Smooth muscle cell (in vitro differentiated cells): ENCODE measurements around the gene SH3RF3. TPM values are rescaled to one million over a fixed set of nuclear protein-coding genes. Genes with fewer than 3 reads are reported as not detected.
A peak's percentile ranks its signal among the peaks of the same experiment; 100 is the strongest.

Experiments
- DNase-seq: peaks from one replicate; lab custom pipeline; 2025; ENCODE audit not compliant: unreplicated experiment; lab: John Stamatoyannopoulos, UW
- H2AFZ ChIP-seq: fragments of 200-600 bp; sonication (generic); 2 replicates; pipeline ENCODE4 v1.6.0; 2016; ENCODE audit warnings: antibody characterized with exemption, low read depth, mild to moderate bottlenecking
- H3F3A ChIP-seq: fragments of 200-600 bp; sonication (generic); 2 replicates; pipeline ENCODE4 v1.6.0; 2017; ENCODE audit warnings: antibody characterized with exemption, low read depth
- H3K27ac ChIP-seq: fragments of 200-600 bp; sonication (generic); 2 replicates; pipeline ENCODE4 v1.5.1; 2016; ENCODE audit warnings: low read depth, mild to moderate bottlenecking
- H3K27me3 ChIP-seq: fragments of 200-600 bp; sonication (generic); 2 replicates; pipeline ENCODE4 v1.6.1; 2016; ENCODE audit warnings: low read depth, mild to moderate bottlenecking
- H3K36me3 ChIP-seq: fragments of 200-600 bp; sonication (generic); 2 replicates; pipeline ENCODE4 v1.5.1; 2016; ENCODE audit warnings: low read depth
- H3K4me1 ChIP-seq: fragments of 200-600 bp; sonication (generic); 2 replicates; pipeline ENCODE4 v1.5.1; 2016; ENCODE audit warnings: low read depth
- H3K4me2 ChIP-seq: fragments of 200-600 bp; sonication (generic); 2 replicates; pipeline ENCODE4 v1.6.0; 2016; ENCODE audit warnings: mild to moderate bottlenecking
- H3K4me3 ChIP-seq: fragments of 200-600 bp; sonication (generic); 2 replicates; pipeline ENCODE4 v1.5.1; 2016; ENCODE audit warnings: mild to moderate bottlenecking
- H3K79me2 ChIP-seq: fragments of 200-600 bp; sonication (generic); 2 replicates; pipeline ENCODE4 v1.6.0; 2016; ENCODE audit warnings: low read depth, mild to moderate bottlenecking
- H3K9ac ChIP-seq: fragments of 200-600 bp; sonication (generic); 2 replicates; pipeline ENCODE4 v1.6.0; 2016; ENCODE audit warnings: low read depth
- H3K9me3 ChIP-seq: fragments of 200-600 bp; sonication (generic); replicated peaks from 2 replicates; pipeline ENCODE4 v1.5.1; 2016; ENCODE audit warnings: low read depth
- H4K20me1 ChIP-seq: fragments of 200-600 bp; sonication (generic); 2 replicates; pipeline ENCODE4 v1.6.0; 2016; ENCODE audit warnings: low read depth
- CTCF ChIP-seq: fragments of 200-600 bp; sonication (generic); IDR thresholded peaks from 2 replicates; pipeline ENCODE4 v1.5.1; 2017; ENCODE audit warnings: borderline replicate concordance, mild to moderate bottlenecking, antibody characterized with exemption; ENCODE audit not compliant: insufficient read depth, poor library complexity, severe bottlenecking
- WGBS: methylation state at CpG from one replicate; pipeline ENCODE4 v1.1.7; 2016; ENCODE audit warnings: low lambda C conversion rate; 5-methylcytosine and 5-hydroxymethylcytosine counted together
- polyA plus RNA-seq: library from polyadenylated mRNA; unstranded; fragments of >200 nt; fragmentation: Nextera tagmentation; extraction: Ambion mirVana; gene quantifications from 2 replicates; pipeline ENCODE4 v1.2.1, GENCODE V29; 2016
- total RNA-seq: library from RNA; depleted of rRNA; stranded (reverse); fragments of >200 nt; gene quantifications from 2 replicates; pipeline ENCODE4 v1.2.3, GENCODE V29; 2014

Gene SH3RF3
- total and polyA plus RNA-seq, 2 experiments from 2014 or later: 6.6 to 11.8 TPM

- H2AFZ ChIP-seq: no peak overlapping the region
- peak overlapping the region; percentile 76 for H3K27ac ChIP-seq
- H3K27me3 ChIP-seq: no peaks in the 10 kb centered on the region
- DNase-seq: no peak
- 86% methylated on average over 10 of the region's 10 CpGs for WGBS
- H3F3A ChIP-seq: no peaks in the 10 kb centered on the region
- no peak overlapping the region for H3K4me3 ChIP-seq
- peak overlapping the region; percentile 61 for H3K4me2 ChIP-seq
- no peak overlapping the region for H3K9ac ChIP-seq
- H3K79me2 ChIP-seq: peaks cover 29% of the 10 kb centered on the region
- no peak for TF ChIP-seq CTCF
- no peaks in the 10 kb centered on the region for H3K9me3 ChIP-seq
- peaks cover 36% of the 10 kb centered on the region for H4K20me1 ChIP-seq
- H3K36me3 ChIP-seq: no peaks in the 10 kb centered on the region
- no peaks in the 10 kb centered on the region for H3K4me1 ChIP-seq
Measured at GRCh38 chr2:109243526-109244303, 114.7 kb downstream of the SH3RF3 start.

DNA sequence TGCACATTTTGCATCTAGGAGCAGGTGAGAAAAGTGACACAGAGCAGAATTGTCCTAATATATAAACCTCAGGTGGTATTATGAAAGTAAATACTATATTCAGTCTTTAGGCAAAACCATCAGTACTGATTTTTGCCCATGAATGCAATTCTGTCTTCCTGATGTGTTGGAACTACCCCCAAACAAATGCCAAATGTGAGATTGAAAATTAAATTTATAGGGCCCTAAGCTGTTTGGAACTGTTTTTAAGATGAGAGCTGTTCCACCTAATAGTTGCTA lies 115.2 kb downstream of the SH3RF3 start:
- no peak for DNase-seq
- Histone ChIP-seq H3K79me2 (peaks cover 29% of the 10 kb centered on the region), H3K9ac (no peak overlapping the region), H3K4me2 (no peak overlapping the region), H3K4me1 (no peaks in the 10 kb centered on the region), H3K4me3 (no peak overlapping the region), H2AFZ (no peak overlapping the region), H3K27me3 (no peaks in the 10 kb centered on the region), H3F3A (no peaks in the 10 kb centered on the region), H3K36me3 (no peaks in the 10 kb centered on the region), H4K20me1 (peaks cover 36% of the 10 kb centered on the region), H3K27ac (no peak overlapping the region), H3K9me3 (no peaks in the 10 kb centered on the region)
- no peak for TF ChIP-seq CTCF

- no peak overlapping the region for H2AFZ ChIP-seq
- H3K4me1 ChIP-seq: no peaks in the 10 kb centered on the region
- no peak overlapping the region for H3K9ac ChIP-seq
- no peak for TF ChIP-seq CTCF
- H4K20me1 ChIP-seq: peaks cover 30% of the 10 kb centered on the region
- H3K36me3 ChIP-seq: no peaks in the 10 kb centered on the region
- no peak for DNase-seq
- H3K9me3 ChIP-seq: no peaks in the 10 kb centered on the region
- peaks cover 29% of the 10 kb centered on the region for H3K79me2 ChIP-seq
- H3K27ac ChIP-seq: no peak overlapping the region
- H3F3A ChIP-seq: no peaks in the 10 kb centered on the region
- 91% methylated on average over 4 of the region's 4 CpGs for WGBS
- H3K27me3 ChIP-seq: no peaks in the 10 kb centered on the region
- H3K4me2 ChIP-seq: no peak overlapping the region
- H3K4me3 ChIP-seq: no peak overlapping the region
Measured at GRCh38 chr2:109244750-109245382, 115.9 kb downstream of the SH3RF3 start.

- no peak for TF ChIP-seq CTCF
- H3K4me2 ChIP-seq: no peak overlapping the region
- no peaks in the 10 kb centered on the region for H3K27me3 ChIP-seq
- H3F3A ChIP-seq: no peaks in the 10 kb centered on the region
- H2AFZ ChIP-seq: no peak overlapping the region
- DNase-seq: no peak
- peaks cover 26% of the 10 kb centered on the region for H3K79me2 ChIP-seq
- H3K4me1 ChIP-seq: no peaks in the 10 kb centered on the region
- no peak overlapping the region for H3K4me3 ChIP-seq
- no peaks in the 10 kb centered on the region for H3K36me3 ChIP-seq
- H3K9me3 ChIP-seq: no peaks in the 10 kb centered on the region
- no peak overlapping the region for H3K27ac ChIP-seq
- WGBS: 94% methylated on average over 10 of the region's 10 CpGs
- peaks cover 30% of the 10 kb centered on the region for H4K20me1 ChIP-seq
- H3K9ac ChIP-seq: no peak overlapping the region
Measured at GRCh38 chr2:109246176-109246575, 117.2 kb downstream of the SH3RF3 start.
